Islet precursor cell (in vitro differentiated cells): Measurements from ENCODE around the gene KLHDC10.
"Not testable (repeated sequence)": the region's sequence is repeated elsewhere in the genome, so short reads cannot be mapped to it uniquely, and the experiment has no call there.

Source experiments
- DNase-seq: peaks from one replicate; pipeline ENCODE4 v3.0.0-alpha.2; 2018

KLHDC10 gene

DNA sequence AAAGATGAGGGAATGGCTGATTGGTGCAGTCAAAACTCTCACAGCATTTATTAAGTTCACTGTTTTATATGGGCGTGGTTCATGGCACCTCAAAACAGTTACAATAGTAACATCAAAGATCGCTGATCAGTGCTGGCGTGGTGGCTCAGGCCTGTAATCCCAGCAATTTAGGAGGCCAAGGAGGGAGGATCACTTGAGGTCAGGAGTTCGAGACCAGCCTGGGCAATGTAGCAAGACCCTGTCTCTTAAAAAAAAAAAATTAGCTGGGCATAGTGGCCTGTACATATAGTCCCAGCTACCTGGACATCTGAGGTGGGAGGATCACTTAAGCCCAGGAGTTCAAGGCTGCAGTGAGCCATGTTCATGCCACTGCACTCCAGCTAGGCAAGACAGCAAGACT, 48.5 kb downstream of the KLHDC10 start:
- DNase-seq, result no peak

DNA sequence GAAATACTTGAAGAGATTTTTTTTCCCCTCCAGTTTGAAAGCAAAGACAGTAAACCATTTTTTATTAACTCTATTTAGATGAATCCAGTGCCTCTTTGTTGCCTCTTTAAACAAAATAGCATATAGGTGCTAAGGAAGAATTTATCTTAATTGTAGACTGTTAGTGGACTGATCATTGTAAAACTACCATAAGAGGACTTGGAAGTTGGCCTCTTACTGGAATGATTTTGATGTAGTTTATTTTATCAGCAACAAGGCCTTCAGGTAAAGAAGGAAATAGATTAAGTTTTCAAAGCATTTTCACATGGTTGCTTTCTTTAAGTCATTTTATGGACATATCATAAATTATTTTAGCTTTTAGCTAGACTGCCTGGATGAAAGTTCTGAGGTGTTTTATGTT, 53.2 kb downstream of the KLHDC10 start:
- DNase-seq, result no peak

DNA sequence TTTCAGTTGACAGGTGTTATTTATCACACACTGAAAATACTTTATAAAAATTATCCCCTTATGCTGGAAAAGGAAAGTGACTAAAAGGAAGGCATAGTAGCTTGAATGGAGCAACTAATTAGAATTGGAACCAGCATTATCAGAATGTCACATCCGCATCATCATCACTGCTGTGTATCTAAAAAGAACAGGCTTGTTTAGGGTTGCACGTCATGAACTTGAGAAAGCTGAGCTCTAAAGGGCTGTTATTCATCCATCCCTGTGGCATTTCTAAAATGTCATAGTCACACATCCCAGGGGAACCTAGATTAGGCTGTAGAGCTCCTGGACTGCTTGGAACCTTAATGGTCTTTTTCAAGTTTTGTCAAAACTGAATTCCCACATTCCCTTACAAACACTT, 54.4 kb downstream of the KLHDC10 start:
- DNase-seq, result no peak

- not testable (repeated sequence) for DNase-seq
These were observed 56.5 kb downstream of the KLHDC10 start for GRCh38 chr7:130126840-130127239.

- DNase-seq, result no peak
These were observed 57.1 kb downstream of the KLHDC10 start for GRCh38 chr7:130127404-130127803.

- DNase-seq, result no peak
These were observed 57.5 kb downstream of the KLHDC10 start for GRCh38 chr7:130127821-130128317.

DNA sequence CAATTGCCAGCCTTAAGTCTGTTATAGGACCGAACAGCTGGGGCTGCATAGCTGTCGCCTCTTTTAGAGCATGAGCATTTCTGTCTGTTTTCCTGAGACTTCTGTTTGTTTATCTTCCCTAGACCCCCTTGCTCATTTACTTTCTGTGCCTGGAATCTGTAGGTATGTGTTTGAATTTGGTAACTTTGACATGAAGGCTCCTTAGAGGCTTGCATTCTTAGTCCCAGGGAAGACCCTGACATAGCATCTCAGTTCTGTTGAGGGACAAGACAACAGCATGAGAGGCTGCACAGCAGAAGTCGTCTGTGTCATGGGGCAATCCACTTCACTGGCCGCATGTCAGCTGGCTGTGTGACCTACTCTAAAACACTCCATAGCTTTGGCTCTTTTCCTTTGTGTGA, 58.7 kb downstream of the KLHDC10 start:
- DNase-seq, result no peak

GRCh38 chr7:130131191-130131834, 61.0 kb downstream of the KLHDC10 start:
- DNase-seq, result no peak

- no peak for DNase-seq
These were observed 61.9 kb downstream of the KLHDC10 start for GRCh38 chr7:130131964-130132875.

- DNase-seq, result no peak
These were observed 62.9 kb downstream of the KLHDC10 start for GRCh38 chr7:130133029-130133782.

DNA sequence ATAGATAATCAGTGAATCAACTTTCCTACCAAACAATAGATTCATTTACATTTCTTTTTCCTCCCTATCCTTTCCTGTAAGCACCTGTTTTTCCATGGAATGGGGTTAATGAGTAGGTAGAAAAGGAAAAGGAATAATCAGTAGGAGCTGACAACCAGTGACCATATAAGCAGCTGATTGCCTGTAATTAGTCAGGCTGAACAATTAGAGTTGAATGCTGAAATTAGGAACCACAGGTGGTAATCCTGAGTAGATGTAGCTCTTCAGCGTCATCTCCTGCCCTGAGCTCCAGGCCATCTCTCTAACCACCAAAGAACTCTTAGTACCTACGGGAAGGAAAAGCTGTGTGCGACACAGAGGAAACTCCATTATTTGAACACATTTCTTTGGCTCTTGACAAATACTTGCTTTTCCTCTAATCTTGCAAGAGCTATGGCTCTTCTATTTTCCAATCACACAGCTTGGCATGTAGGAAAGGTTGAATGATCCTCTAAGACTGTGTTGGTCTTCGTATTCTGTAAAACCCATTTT, 63.8 kb downstream of the KLHDC10 start:
- no peak for DNase-seq

DNA sequence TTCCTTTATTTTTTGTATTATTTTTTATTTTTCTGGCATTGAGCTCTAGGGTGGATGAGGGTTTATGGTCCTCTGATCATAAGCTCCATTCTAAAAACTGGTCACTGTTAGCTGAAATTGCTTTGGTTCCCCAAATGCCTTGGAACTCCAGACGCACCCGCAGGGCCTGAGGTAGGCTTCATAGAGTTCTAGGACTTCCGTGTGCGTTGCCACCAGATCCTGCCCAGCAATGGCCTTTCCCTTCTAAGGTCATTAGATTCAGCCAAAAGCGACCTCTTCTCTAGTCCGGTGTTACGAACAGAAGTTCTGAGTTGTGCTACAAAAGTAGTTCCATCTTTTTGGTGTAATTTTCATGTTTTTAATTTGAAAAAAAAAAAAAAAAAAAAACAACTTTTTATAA, 64.4 kb downstream of the KLHDC10 start:
- DNase-seq, result no peak

DNA sequence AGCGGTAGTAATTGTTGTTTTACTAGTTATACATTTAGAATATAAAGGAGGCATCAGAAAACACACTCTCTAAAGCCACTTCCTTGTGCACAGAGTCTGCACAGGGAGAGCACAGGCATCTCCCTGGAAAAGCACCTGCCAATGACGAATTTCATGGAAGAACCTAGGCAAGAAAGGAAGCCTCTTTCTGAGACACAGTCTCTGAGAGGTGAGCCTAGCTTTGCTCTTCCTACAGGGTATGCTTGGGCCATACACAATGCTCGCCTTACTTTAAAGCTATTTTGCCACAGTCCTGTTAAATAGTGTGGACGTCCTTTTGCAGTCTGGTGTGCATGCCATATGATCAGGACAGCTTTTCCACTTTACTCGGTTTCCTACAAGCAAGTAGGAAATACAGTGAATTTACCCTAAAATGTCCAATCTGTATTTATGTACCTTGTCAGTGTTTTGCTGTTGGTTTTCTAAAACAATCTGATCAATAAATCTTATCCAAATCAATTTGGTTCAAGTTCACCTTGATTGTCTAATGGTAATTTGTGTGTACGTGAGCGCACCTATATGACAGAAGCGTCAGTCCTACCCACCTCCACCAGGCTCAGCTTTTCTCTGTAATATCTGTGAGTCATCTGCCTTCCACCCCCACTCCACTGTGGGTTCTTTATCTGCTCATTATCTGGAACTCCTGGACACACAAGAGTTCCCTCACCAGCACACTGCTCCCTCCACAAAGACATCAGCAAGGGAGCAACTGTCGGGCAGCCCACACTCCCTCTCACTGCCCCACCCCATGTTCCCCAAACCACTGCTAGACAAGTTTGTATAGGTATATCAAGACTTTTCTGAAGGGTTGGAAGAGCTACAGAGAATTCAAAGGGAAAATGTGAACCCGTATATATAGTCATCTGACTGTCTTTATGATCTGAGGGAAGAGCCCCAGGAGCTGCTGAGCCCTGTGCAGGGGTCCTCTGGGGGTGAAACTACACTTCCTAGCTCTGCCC, 65.2 kb downstream of the KLHDC10 start:
- no peak for DNase-seq

DNA sequence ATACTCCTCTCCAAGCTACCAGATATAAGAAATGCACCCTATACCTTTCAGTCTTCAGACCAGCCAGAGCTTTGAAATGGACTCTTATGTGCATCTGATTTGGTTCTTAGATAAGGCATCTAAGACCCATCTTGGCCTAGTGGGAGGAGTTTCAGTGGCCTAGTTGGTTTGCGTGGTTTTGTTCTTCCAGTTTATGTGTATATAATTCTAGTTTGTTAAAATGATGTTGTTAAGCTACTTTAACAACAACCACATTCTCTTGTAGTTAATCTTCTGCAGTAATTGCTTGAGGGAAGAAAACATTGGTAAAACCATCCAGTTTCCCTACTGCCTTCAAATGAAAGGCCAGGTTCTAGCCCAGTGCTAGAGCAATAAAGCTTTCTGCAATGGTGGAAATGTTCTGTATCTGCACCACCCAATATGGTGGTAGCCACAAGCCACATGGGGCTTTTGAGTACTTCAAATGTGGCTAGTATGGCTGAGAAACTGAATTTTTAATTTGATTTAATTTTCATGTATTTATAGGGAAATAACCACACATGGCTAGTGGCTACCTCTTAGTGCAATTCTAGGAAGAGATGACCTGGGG, 66.3 kb downstream of the KLHDC10 start:
- no peak for DNase-seq

- no peak for DNase-seq
These were observed 66.9 kb downstream of the KLHDC10 start for GRCh38 chr7:130137207-130137606.

DNA sequence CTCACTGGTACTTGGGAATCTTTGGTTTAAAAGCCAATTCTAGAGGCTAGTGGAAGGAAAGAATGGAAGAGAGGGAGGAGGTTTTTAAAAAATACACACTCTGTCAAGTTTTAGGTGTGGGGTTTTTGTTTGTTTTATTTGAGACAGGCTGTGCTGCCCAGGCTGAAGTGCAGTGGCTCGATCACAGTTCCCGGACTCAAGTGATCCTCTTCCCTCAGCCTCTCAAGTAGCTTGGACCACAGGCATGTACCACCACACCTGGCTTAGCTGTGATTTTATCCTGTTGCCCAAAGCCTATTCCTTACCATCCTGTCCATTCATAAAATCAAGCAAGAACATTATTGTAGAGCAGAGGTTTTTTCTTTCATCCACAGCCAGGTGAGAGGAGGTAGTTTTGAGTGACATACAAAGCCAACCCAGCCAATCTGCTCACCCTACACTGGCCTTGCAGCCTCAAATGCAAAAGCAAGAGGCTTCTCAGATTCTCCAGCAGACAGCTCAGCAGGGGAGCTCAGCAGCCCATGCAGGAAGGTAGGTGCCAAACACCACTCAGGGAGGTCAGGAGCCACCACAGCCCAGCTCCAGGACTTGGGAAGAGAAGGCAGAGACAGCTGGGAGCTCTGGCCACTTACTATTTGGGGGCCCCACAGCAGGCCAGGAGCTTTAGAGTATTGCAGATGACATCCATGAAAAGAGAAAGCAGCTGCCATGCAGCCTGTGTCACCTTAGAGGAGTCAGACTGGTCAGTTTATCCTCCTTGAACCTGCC, 69.0 kb downstream of the KLHDC10 start:
- no peak for DNase-seq

GRCh38 chr7:130140551-130141160, 70.3 kb downstream of the KLHDC10 start:
- no peak for DNase-seq

DNA sequence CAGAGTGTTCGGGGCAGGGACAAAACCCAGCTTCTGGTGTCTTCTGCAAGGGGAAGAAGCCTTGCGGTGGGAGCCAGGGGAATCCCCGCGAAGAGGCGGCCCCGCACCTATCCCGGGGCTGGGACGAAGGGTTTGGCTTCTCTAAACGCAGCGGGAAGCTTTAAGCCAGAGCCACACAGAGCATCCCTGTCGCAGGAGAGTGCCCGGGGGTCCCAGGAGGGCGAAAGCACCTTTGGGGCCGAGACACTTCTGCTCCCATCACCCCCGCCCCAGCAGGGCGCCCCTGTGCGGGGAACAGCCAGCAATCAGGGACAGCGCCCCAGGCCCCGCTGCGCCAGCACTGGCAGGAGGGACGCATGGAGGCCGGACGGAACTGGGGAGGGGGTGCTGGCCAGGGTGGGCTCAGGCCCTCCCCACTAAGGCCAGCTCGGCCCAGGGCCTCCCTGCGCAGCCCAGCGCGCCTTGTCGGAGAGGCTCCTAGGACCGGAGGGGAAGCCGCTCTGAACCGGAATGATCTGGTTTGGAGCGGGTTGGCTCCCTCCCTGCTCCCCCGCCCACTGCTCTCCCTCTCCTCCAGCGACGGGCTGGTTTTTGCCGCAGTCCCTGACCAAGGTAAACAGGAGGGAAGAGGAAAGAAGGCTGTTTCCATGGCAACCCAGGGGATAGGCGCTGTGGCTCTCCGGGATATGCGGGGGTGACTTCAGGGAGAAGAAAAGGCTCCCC, 71.0 kb downstream of the KLHDC10 start:
- peak; percentile 84 for DNase-seq

DNA sequence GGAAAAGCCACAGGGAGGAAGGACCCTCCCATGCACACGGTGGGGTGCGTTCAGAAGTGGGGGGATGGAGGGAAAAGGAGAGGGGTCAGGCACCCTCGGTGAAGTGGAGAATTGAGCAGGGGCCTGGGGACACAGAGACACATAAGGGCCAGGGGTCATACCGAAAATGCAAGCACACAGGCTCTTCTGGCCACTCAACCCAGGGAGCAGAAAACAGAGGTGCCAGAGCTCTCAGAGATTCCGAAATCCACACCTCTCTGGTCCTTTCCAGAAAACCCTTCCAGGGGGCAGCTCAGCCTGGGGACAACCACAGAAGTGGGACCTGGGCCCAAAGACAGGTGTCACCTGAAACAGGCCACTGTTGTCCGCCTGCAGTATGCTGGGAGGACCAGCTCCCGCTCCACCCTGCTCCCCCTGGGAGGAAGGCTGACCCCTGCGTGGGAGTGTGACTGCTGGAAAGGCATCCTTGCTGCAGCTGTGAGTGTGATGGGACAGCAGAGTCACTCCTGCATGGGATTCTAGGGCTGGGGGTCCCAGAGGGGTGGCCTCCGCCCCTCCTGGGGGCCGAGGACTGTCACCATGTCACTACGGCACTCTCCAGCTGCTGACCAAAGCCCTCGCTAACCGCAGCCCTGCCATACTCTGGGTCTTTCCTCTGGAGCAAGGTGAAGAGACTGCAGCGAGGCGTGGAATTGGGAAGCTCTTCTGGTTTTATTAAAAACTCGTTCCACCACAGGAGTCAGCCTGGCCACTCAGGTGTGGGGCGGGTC, 71.7 kb downstream of the KLHDC10 start:
- no peak for DNase-seq
